Hair follicular keratinocyte (primary cell): ENCODE results near the gene PCDHGA2. TPM values are rescaled to one million over a fixed set of nuclear protein-coding genes. Genes with fewer than 3 reads are reported as not detected.

Source experiments
- total RNA-seq: library from RNA; depleted of rRNA; stranded (reverse); fragments of >200 nt; gene quantifications from 2 replicates; pipeline ENCODE4 v1.2.3, GENCODE V29; 2015

The PCDHGA2 gene
- 0.04 and 0.55 TPM in 2 replicates for total RNA-seq

GRCh38 chr5:141338538-141339306 lies at the start of gene PCDHGA2:
Gene PCDHGA2 (plus strand): TSS chr5:141338760.

GRCh38 chr5:141303756-141304155 lies 34.8 kb upstream of the PCDHGA2 start, which contains the start of gene SLC25A2:
Gene SLC25A2 (minus strand): TSS chr5:141304049. CDS start chr5:141303865, 184 bp downstream.

DNA sequence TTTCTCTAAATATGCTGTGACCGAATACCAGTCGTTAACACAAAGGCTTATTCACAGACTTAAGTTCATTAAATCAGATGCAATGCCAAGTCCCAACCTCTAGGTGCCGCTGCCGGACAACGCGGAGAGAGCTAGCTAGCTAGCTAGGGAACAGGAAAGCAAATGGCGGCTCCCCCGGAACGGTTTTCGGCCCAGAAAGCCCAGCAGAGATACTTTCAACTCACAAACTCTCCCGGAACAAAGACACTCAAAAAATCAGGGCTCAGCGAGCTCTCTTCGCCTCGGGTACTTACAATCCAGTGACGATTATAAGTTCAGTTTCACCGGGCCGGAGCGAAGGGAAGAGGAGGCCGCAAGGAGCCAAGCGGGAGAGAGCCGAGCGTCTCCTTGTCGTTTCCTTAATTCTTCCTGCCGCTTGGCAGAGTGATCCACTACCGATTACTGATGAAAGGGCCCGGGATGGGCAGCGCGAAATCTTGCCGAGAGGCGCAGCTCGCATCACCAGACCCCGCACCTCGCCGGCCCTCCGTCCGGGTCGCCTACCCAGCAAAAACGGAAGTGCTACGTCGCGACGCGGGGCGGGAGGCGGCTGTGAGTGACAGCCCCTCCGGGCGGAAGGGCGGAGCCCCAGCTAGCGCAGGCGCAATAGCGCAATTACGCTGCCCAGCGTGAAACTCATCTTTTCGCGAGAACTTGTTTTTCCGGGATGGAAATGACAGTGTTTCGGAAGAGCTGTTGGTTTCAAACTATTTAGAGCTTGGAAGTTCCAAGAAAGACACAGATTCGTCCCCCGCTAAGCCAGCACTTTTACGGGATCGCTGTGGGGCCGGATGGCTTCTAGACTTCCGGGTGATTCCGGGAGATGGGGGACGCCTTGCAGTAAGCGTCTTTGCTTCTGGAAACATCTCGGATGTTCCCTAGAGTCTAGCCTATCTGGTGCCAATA lies 18.1 kb upstream of the PCDHGA2 start, which contains the start of gene TAF7:
TAF7 (minus strand) TSS at position 560 of the 945 bp plus-strand sequence. CDS start 740 bp downstream, outside the sequence.

DNA sequence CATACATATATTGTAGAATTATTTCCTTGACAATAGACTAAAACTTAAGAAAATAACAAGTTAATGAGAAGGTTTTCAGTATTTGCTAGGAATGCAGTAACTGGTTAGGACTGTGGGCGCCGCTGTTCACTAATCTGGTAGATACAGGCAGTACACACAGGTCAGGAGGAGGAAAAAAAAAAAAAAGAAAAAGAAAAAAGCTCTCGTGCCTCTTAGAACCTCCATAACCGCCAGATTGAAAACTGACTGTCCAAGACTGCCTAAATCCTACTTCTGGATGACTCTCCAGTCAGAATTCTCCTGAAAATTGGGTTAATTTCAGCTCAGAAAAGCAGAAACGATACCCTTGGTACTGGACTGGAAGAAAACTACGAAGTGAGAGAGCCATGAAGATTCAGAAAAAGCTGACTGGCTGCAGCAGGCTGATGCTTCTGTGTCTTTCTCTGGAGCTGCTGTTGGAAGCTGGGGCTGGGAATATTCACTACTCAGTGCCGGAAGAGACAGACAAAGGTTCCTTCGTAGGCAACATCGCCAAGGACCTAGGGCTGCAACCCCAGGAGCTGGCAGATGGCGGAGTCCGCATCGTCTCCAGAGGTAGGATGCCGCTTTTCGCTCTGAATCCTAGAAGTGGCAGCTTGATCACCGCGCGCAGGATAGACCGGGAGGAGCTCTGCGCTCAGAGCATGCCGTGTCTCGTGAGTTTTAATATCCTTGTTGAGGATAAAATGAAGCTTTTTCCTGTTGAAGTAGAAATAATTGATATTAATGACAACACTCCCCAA lies 8.1 kb upstream of the PCDHGA2 start, which contains the start of gene PCDHGA1:
PCDHGA1 (plus strand) TSS at position 216 of the 782 bp plus-strand sequence.

DNA sequence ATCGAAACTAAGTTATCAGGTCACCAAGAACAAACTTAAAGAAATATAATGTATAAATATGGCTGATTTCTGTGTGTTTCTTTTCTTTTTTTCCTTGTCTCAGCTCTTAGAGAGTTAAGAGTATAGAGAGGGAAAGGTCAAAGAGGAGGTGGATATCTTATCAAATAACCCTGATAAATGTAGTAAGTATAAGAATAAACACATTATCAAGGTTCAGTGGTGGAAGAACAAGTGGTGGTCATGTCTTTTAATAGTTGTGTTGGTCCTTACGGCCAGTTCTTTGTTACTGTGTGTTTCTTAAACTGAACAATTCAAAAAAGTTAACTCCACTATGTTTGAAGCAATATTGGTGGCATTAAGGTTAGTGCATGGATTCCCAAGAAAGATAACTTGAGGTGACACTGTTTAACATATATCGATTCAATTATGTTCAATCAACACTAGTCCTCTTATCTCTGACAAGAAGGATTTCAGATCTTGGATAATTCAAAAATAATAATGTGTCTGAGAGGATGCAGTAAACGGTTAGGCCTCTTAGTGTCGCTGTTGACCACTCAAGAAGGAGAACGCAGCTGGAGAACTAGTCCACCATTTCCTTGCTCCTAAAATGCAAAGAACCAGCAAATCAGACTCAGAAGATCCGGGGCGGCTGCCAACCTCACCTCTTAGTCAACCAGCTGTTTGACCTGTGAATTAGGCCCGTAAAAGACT lies 4.8 kb downstream of the PCDHGA2 start, which contains the start of gene PCDHGA3:
PCDHGA3 (plus strand) TSS at position 588 of the 711 bp plus-strand sequence. CDS start 205 bp downstream, outside the sequence.

GRCh38 chr5:141349917-141350619 lies 11.5 kb downstream of the PCDHGA2 start, which contains the start of gene PCDHGB1:
Gene PCDHGB1 (plus strand): TSS chr5:141350099. CDS start chr5:141350261, 162 bp downstream.

DNA sequence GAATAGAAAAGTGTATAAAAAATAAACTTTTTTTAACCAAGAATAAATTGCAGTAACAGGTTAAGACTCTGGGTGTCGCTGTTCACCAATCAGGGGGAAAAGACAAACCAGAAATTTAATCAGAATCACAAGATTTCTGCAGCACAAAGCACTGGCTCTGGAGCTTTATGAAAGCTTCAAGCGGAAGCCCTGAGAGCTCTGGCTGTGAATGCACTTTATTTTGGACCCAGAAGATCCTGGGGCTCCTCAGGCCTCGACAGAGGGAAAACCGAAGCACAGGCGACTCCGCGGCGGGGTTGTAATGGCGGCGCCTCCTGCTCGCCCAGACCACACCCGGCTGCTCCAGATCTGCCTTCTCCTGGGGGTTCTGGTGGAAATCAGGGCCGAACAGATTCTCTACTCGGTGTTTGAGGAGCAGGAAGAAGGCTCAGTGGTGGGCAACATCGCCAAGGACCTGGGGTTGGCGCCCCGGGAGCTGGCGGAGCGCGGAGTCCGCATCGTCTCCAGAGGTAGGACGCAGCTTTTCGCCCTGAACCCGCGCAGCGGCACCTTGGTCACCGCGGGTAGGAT lies 16.4 kb downstream of the PCDHGA2 start, which contains the start of gene PCDHGA4:
PCDHGA4 (plus strand) TSS at position 122 of the 570 bp plus-strand sequence; CDS start at position 209, 87 bp downstream.

DNA sequence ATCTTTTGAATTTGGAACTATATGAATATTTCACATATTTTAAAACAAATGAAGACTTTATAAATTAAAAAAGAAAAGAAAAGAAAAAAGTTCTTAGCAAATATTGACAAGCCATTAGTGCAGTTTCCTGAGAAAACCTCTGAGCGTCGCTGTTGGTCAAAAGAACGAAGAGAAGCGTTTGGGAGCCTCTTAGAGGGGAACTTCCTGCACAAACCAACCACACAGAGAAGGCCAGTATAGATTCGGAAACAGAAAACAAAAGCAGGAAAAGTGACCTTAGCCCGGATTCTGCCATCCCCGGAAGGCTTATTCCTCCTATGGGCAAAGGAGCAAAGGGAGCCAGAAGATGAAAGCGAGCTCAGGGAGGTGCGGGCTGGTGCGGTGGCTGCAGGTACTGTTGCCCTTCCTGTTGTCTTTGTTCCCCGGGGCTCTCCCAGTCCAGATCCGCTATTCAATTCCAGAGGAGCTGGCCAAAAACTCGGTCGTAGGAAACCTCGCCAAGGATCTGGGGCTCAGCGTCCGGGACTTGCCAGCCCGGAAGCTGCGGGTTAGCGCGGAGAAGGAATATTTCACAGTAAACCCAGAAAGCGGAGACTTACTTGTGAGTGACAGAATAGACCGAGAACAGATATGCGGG lies 21.3 kb downstream of the PCDHGA2 start, which contains the start of gene PCDHGB2:
PCDHGB2 (plus strand) TSS at position 205 of the 637 bp plus-strand sequence; CDS start at position 347, 142 bp downstream.

DNA sequence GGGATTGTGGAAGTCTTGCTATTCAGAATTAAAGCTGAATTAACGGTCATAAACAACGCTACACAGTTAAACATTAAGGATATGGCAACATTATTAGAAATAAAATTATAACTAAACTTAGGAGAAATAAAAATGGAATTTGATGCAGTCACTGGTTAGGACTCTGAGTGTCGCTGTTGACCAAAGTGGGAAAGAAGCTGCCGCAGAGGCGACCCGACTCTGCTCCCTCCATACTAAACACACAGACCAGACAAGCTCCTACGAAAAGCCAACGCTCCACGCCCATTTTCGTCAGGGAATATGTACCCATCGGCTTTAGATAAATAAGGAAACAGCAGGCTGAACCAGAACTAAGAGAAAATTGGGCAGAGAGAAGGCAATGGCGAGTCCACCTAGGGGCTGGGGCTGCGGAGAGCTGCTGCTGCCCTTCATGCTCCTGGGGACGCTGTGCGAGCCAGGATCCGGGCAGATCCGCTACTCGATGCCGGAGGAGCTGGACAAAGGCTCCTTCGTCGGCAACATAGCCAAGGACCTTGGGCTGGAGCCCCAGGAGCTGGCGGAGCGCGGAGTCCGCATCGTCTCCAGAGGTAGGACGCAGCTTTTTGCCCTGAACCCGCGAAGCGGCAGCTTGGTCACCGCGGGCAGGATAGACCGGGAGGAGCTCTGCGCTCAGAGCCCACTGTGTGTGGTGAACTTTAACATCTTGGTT lies 25.5 kb downstream of the PCDHGA2 start, which contains the start of gene PCDHGA5:
PCDHGA5 (plus strand) TSS at position 211 of the 709 bp plus-strand sequence; CDS start at position 380, 169 bp downstream.

DNA sequence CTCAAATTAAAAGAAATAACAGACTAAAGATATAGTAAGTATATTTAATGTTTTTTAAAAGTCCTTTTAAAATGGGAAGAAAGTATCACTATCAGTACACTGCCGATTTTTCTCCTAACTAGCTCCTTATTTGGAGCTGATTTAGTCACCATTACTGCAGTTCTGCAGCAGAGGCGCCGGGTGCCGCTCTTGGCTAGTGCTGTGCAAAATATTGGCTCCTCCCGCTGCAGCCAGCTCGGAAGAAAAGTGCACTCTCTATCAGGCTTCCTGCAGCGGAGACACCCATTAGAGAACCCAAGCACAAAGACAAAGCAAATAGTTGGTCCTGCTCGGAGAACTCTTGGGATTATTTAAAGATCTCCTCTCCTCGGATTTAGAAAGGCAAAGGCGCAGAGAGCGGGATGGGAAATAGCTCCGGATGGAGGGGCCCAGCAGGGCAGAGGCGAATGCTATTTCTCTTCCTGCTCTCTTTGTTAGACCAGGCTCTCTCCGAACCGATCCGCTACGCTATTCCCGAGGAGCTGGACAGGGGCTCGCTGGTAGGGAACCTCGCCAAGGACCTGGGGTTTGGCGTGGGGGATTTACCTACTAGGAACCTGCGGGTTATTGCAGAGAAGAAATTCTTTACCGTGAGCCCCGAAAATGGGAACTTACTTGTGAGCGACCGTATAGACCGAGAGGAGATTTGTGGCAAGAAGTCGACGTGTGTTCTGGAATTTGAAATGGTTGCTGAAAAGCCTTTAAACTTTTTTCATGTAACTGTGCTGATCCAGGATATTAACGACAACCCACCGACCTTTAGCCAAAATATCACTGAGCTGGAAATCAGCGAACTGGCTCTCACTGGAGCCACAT lies 31.7 kb downstream of the PCDHGA2 start, which contains the start of gene PCDHGB3:
PCDHGB3 (plus strand) TSS at position 249 of the 855 bp plus-strand sequence; CDS start at position 402, 153 bp downstream.

GRCh38 chr5:141373673-141374317 lies 35.2 kb downstream of the PCDHGA2 start, which contains the start of gene PCDHGA6:
Gene PCDHGA6 (plus strand): TSS chr5:141373891. CDS start chr5:141374084, 193 bp downstream.

GRCh38 chr5:141382469-141383294 lies 44.1 kb downstream of the PCDHGA2 start, which contains the start of gene PCDHGA7:
Gene PCDHGA7 (plus strand): TSS chr5:141382742. CDS start chr5:141382900, 158 bp downstream.

DNA sequence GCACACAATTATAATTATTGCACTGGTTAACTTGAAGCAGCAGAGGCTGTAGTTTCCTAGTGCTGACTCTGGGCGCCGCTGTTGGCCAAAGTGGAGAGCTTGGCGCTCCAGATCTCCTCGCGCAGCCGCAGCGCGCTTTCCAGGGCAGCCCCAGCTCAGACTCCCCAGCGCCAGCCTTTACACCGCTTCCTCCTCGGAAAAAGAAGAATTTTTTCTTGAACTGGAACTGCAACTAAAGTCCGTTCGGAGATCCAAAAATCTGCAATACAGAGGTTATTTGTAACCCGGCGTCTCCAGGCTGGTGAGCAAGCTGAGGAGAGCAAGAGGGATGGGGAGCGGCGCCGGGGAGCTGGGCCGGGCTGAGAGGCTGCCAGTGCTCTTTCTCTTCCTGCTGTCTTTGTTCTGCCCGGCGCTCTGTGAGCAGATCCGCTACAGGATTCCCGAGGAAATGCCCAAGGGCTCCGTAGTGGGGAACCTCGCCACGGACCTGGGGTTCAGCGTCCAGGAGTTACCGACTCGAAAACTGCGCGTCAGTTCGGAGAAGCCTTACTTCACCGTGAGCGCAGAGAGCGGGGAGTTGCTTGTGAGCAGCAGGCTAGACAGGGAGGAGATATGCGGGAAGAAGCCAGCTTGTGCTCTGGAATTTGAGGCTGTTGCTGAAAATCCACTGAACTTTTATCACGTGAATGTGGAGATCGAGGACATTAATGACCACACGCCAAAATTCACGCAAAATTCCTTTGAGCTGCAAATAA lies 49.2 kb downstream of the PCDHGA2 start, which contains the start of gene PCDHGB4:
PCDHGB4 (plus strand) TSS at position 142 of the 755 bp plus-strand sequence; CDS start at position 329, 187 bp downstream.

DNA sequence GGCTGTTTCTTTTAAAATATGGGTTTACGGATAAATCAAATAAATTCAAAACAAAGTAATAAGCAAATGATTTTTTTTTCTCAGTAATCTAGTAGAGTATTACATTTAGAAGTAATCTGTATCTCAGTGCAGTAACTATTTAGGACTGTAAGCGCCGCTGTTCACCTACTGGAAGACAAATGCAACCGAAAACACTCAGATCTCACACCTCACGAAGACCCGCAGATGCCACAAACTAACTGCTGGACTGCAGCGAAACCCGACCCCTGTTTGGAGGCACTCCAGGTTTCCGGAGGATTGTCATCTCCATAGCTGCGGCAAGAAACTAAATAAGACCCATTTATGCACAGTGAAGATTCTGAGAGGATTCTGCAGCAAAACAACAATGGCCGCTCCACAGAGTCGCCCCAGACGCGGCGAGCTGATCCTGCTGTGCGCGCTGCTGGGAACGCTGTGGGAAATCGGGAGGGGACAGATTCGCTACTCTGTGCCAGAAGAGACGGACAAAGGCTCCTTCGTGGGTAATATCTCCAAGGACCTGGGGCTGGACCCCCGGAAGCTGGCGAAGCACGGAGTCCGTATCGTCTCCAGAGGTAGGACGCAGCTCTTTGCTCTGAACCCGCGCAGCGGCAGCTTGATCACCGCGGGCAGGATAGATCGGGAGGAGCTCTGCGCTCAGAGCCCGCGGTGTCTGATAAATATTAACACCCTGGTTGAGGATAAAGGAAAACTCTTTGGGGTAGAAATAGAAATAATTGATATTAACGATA lies 54.1 kb downstream of the PCDHGA2 start, which contains the start of gene PCDHGA8:
PCDHGA8 (plus strand) TSS at position 205 of the 770 bp plus-strand sequence; CDS start at position 386, 181 bp downstream.

